A549 treated with Hydrocortisone at 1 μM for 4 hours (cell line): ENCODE measurements around the gene ZNF30. TPM values are rescaled to one million over a fixed set of nuclear protein-coding genes. Genes with fewer than 3 reads are reported as not detected.

ENCODE experiments used
- total RNA-seq: library from RNA; stranded (reverse); fragments of 200-300 nt; extraction: Qiagen RNA extraction; gene quantifications from 5 replicates; pipeline ENCODE4 v1.2.3, GENCODE V29; 2022

ZNF30 gene
- total RNA-seq = 4.7 to 6.8 TPM (median 4.9 TPM) in 5 replicates

GRCh38 chr19:34926685-34927375, at the start of gene ZNF30:
TSS of gene ZNF30 (plus strand) at chr19:34926903. CDS start at chr19:34929948, 3,045 bp downstream.

GRCh38 chr19:34963573-34964406, 37.1 kb downstream of the ZNF30 start, which contains the start of gene ZNF792:
TSS of gene ZNF792 (minus strand) at chr19:34964229. CDS start at chr19:34963662, 567 bp downstream.

Other genes starting within 250 kb of the ZNF30 start
- 0.06 to 0.10 TPM (median 0.08 TPM) in 3 of 5 replicates, not detected in the others for gene SCGB2B2, start 249.7 kb upstream of the ZNF30 start, total RNA-seq
- 14.7 to 20.7 TPM (median 16.3 TPM) in 5 replicates for gene ZNF302, start 249.2 kb upstream of the ZNF30 start, total RNA-seq
- gene ZNF181, start 192.7 kb upstream of the ZNF30 start, total RNA-seq = 8.1 to 15.9 TPM (median 10.0 TPM) in 5 replicates
- 2.1 to 3.1 TPM (median 2.8 TPM) in 5 replicates for gene ZNF599, start 153.7 kb upstream of the ZNF30 start, total RNA-seq
- 1.4 to 2.0 TPM (median 1.6 TPM) in 5 replicates for gene ZNF792, start 37.3 kb downstream of the ZNF30 start, total RNA-seq
- 142 to 158 TPM (median 147 TPM) in 5 replicates for gene GRAMD1A, start 73.4 kb downstream of the ZNF30 start, total RNA-seq
- 12.9 to 20.2 TPM (median 18.8 TPM) in 5 replicates for gene SCN1B, start 103.6 kb downstream of the ZNF30 start, total RNA-seq
- 0.06 to 0.20 TPM (median 0.20 TPM) in 3 of 5 replicates, not detected in the others for gene HPN, start 114.8 kb downstream of the ZNF30 start, total RNA-seq
- gene FXYD3, start 188.9 kb downstream of the ZNF30 start, total RNA-seq = 0.18 to 0.71 TPM (median 0.32 TPM) in 5 replicates
- gene LGI4, start 208.2 kb downstream of the ZNF30 start, total RNA-seq = 0.21 to 0.42 TPM (median 0.26 TPM) in 5 replicates
- 0.32 to 0.59 TPM (median 0.33 TPM) in 3 of 5 replicates, not detected in the others for gene FXYD1, start 211.9 kb downstream of the ZNF30 start, total RNA-seq
- 0.17 to 0.44 TPM (median 0.25 TPM) in 5 replicates for gene FXYD7, start 216.4 kb downstream of the ZNF30 start, total RNA-seq
- 175 to 215 TPM (median 202 TPM) in 5 replicates for gene FXYD5, start 227.8 kb downstream of the ZNF30 start, total RNA-seq